Umbilical cord (tissue), 2 donors: ENCODE data around the gene LSM14B. TPM values are rescaled to one million over a fixed set of nuclear protein-coding genes. Genes with fewer than 3 reads are reported as not detected.

ENCODE experiments used
- DNase-seq: peaks from one replicate; pipeline ENCODE4 v3.0.0-alpha.2; 2015; ENCODE audit warnings: low spot score
- total RNA-seq: library from RNA; depleted of rRNA; stranded (reverse); fragments of >200 nt; gene quantifications from one replicate; pipeline ENCODE4 v1.2.3, GENCODE V29; 2014; ENCODE audit warnings: low replicate concordance; ENCODE audit not compliant: insufficient read depth

The LSM14B gene
- total RNA-seq, 1 donor from 2014 or later: 42.6 TPM

GRCh38 chr20:62163485-62163865 lies 41.2 kb downstream of the LSM14B start:
- no peak for DNase-seq

- no peak for DNase-seq
These were observed 41.9 kb downstream of the LSM14B start for GRCh38 chr20:62163986-62164762.

DNA sequence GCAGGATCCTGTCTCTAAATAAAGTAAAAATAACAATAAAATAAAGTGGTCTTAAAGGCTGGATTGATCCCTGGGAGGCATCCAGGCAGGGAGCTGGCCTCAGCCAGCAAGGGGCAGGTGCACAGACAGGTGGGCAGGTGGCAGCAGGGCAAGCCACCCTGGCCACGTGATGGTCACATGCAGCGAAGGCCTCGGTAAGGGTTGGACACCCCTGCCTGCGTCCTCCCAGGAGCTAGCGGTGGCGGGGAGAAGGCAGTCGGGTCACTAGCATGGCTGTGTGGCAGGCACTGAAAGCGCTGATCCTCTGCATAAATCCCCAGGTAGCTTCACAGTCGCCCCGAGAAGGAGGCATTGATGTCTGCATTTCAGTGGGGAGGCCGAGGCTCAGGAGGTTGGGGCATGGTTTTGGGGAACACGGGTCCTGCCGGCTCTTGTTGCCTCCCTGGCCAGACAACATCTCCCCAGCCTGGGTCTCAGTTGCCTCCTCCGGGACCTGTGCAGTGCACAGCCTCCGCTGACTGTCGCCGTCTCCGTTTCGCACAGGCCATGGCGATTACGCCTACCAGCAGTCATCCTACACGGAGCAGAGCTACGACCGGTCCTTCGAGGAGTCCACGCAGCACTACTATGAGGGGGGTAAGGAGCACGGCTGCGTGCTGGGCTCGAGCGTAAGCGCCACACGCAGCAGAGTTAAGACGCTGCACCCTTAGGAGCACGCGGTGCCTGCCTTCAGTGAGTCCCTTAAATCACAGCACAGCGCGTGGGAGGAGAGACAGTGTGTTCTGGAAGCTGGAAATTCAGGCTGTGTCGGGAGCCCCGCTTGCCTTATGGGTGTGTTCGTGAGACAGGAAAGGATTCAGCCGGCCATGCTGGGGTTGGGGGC lies 42.8 kb downstream of the LSM14B start:
- no peak for DNase-seq

GRCh38 chr20:62165762-62166399 lies 43.6 kb downstream of the LSM14B start:
- DNase-seq: no peak

- no peak for DNase-seq
These were observed 45.2 kb downstream of the LSM14B start for GRCh38 chr20:62167474-62167873.

DNA sequence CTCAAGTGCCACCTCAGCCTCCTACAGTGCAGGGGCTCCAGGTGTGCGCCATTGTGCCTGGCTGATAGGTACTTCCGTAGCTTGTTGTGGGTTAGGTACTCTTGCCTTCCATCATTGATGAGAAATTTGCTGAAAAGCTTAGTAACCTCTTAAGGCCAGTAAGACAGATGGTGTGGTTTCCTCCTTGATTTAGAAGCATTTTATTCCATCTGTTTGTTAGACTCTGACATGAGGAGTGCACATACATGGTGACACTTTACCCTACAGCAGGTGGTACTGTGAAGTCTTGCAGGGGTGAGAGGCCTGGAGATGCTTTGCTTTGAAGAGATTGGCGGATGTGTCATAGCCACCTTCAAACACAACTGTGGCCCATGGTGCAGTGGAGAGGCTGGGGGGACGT lies 45.8 kb downstream of the LSM14B start:
- no peak for DNase-seq

DNA sequence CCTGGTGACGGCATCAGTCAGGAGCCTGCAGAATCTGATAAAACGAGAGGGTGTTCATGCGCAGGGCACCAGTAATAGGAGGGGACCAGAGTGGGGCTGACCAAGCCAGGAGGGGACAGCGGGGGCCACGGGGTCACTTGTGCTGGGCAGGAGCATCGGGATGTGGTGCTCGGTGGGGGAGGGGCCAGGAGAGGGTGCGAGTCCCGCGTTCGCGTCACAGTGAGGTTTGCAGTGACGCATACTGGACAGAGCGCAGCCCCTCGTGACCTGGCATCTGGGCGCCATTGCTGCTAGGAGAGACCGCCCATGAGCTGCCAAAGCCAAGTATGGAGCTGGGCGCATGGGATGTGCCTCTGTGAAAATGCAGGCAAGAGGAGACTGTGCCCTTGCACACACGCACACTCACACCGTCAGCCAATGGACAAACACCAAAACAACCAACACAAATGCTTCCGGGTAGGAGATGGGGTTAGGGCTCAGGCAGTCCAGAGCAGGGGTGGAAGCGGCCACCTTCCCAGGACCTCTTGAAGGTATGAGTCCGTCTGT lies 46.7 kb downstream of the LSM14B start:
- no peak for DNase-seq

DNA sequence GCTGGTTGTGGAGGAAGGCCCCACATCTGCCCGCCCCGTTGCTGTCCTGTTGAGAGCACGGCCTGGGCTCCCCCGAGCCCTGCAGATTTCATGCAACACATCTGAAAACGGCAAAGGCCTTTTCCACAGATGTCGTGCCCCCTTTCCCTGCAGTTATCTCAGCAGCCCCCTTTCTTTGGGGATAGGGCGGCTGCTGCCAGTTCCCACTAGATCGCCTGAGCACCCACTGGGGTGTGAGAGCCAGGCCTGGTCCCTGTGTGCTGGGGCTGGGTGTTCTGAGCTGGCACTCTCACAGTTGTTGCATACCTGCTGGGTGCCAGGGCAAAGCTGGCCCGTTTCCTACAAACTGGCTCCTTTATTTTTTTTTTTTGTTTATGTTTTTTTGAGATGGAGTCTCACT lies 48.3 kb downstream of the LSM14B start:
- no peak for DNase-seq

GRCh38 chr20:62171245-62171644 lies 49.0 kb downstream of the LSM14B start:
- DNase-seq: no peak

DNA sequence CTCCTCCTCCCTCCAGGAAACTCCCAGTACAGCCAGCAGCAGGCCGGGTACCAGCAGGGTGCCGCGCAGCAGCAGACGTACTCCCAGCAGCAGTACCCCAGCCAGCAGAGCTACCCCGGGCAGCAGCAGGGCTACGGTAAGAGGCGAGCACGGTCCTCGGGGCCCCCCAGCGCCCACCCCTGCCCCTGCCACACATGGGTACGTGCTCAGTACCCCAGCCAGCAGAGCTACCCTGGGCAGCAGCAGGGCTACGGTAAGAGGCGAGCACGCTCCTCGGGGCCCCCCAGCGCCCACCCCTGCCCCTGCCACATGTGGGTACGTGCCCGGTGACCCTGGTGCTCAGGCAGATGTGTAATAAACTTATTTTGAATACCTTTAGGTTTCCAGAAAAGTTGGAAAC lies 50.4 kb downstream of the LSM14B start:
- DNase-seq: no peak

DNA sequence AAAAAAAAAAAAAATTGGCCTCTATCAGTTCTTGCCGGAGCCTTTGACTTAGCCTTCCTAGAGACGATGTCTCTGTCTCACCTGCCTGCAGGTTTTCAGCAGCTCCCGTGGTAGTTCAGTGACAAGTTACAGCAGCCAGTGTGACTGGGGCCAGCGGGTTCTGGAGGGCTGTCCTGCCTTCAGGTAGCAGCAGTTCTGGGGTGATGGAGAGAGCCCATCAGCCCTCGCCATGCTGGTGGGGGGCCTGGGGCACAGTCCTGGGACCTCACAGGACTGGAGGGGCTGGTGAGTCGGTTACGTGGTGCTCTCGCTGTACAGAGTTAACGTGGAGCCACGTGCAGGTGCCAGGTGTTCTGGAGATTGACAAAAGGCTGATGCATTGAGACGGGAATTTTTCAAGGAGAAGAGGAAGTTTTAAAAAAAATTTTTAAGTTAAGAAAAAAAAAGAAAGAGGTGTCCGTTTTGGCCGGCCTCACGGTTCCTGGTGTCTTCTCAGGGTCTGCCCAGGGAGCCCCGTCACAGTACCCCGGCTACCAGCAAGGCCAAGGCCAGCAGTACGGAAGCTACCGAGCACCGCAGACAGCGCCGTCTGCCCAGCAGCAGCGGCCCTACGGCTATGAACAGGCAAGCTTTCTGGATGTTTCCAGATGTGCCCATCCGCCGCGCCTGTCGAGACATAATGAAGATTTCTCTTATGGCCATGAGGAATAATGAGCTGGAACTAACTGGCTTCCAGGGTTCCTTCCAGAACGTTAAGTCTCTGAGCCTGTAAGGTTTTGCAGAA lies 51.9 kb downstream of the LSM14B start:
- no peak for DNase-seq

- DNase-seq: no peak
These were observed 52.8 kb downstream of the LSM14B start for GRCh38 chr20:62174870-62175624.

DNA sequence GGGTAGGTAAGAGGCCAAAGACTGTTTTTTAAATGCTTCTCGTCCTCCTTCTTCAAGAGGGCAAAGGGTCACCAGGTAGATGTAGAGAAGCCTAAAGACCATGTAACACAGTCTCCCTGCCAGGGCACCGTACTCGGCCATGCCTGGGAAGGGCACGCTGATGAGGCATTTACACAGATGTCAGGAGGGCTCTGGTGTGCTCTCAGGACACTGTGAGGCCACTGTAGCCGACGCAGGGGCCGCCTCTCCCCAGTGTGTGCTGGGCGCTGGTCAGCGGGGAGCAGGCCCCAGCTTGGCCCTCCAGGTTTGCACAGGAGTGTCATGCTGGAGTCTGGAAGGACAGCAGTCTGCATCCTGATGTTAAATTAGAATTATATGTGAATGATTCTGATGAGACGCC lies 53.4 kb downstream of the LSM14B start:
- no peak for DNase-seq

GRCh38 chr20:62176866-62177265 lies 54.6 kb downstream of the LSM14B start:
- no peak for DNase-seq

DNA sequence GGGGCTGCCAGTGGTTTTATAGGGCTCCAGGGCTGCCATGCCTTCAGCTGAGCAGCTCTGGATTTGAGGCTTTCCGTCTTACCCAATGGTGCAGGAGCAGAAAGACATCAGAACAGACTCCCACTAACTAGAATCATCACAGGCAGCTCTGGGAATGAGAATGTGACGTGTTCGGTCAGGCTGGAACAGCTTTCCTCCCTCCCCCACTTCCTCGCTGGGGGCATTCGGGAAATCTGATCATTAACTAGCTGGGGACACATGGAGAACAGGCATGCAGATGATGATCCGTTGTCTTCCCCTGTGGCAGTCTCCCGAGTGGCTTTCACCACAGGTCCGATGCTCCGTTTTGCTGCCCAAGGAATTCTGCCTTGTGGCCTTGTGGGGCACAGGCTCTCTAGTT lies 55.0 kb downstream of the LSM14B start:
- DNase-seq: no peak

GRCh38 chr20:62178316-62179161 lies 56.3 kb downstream of the LSM14B start:
- DNase-seq: no peak

DNA sequence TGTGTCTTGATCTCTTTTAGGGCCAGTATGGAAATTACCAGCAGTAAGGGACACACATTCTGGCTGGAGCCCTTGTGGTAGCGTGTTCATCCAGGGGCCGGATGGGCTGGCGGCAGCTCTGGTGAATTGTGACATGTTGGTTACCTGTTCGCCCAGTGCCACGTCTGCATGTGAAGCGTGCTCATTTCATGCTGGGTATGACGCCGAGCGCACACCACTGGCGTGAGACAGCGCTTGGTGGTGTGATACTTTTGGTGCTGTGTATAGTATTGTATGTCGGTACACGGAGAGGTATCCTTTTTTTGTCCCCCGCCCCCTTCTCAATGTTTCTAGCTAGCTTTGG lies 56.9 kb downstream of the LSM14B start:
- no peak for DNase-seq

DNA sequence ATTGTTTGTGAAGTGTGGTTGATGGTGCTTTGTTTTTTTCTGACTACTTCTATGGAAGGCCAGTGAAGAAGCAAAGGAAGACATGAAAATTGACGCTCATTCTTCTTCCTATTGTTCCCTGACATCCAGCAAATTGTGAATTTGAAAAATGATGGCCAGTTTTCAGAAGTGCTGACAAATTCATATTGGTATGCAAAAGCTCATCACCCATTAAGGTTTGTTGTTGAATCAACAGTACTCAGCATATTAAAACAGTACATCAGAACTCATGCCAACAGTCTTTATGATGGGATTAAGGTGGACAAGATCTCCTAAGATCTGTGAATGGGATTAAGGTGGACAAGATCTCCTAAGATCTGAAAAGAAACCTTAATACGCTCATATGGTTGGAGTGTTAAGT lies 59.5 kb downstream of the LSM14B start:
- DNase-seq: no peak
